ENCODE results near the gene PATJ.

DNA sequence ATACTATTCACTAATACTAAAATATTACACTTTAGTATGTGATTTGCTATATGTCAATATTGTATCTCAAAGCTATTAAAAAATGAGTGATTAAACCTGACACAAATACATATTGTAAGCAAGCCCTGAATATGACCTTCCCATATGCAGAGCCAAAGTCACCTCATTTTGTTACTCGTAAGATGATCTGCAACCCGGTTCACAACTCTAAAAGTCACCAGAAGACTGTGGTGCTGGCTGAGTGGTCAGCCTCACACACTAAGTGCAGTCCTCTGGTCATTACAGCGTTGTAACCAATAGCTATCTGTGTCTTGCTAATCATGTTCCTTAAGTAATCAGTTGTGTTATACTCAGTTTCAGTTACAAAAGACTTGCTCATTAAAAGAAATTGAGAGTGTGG is 254.8 kb downstream of the PATJ start:
- TF ChIP-seq CTCF (IDR thresholded peaks at IDR 0.05) (no peak), POLR2A (IDR thresholded peaks at IDR 0.05) (no peak), POLR2AphosphoS5 (IDR thresholded peaks at IDR 0.05) (no peak)
